Keratinocyte (primary cell): ENCODE data around the gene TAOK3. TPM values are rescaled to one million over a fixed set of nuclear protein-coding genes. Genes with fewer than 3 reads are reported as not detected.

ENCODE experiments used
- DNase-seq: peaks from one replicate; pipeline ENCODE4 v3.0.0-alpha.2; 2011; ENCODE audit warnings: low read depth, missing footprints, low spot score
- FAIRE-seq: peaks from 2 replicates; lab custom pipeline; 2011; peaks lifted over from hg19 to GRCh38; lab: Jason Lieb, UNC
- H2AFZ ChIP-seq: 2 replicates; pipeline ENCODE4 v1.6.0; 2012; ENCODE audit warnings: low read length, control low read depth, inconsistent platforms; ENCODE audit not compliant: control insufficient read depth
- H3K27ac ChIP-seq: 2 replicates; pipeline ENCODE4 v1.5.1; 2011; ENCODE audit warnings: low read length; ENCODE audit not compliant: control insufficient read depth, insufficient read depth
- H3K27me3 ChIP-seq: 3 replicates; pipeline ENCODE4 v1.6.0; 2011; ENCODE audit warnings: low read length; ENCODE audit not compliant: control insufficient read depth, insufficient read depth; ENCODE audit errors: extremely low read depth
- H3K36me3 ChIP-seq, 2 experiments: 2 replicates in 1 of 2; 3 replicates in 1 of 2; pipeline ENCODE4 v1.5.1; 2011; ENCODE audit warnings: low read length in 2 of 2, mild to moderate bottlenecking in 1 of 2; ENCODE audit not compliant: control insufficient read depth in 2 of 2, insufficient read depth in 2 of 2; ENCODE audit errors: extremely low read depth in 1 of 2
- H3K4me1 ChIP-seq: 3 replicates; pipeline ENCODE4 v1.5.1; 2011; ENCODE audit warnings: low read length; ENCODE audit not compliant: control insufficient read depth, insufficient read depth; ENCODE audit errors: extremely low read depth
- H3K4me2 ChIP-seq: 3 replicates; pipeline ENCODE4 v1.6.0; 2011; ENCODE audit warnings: low read depth, low read length; ENCODE audit not compliant: control insufficient read depth, insufficient read depth; ENCODE audit errors: extremely low read depth
- H3K4me3 ChIP-seq, 3 experiments: fragments of 200-600 bp in 1 of 3; sonication (generic) in 1 of 3; 2 replicates in 2 of 3; 3 replicates in 1 of 3; pipeline ENCODE4 v1.5.1; 2011 to 2016; ENCODE audit warnings: low read length in 3 of 3, mild to moderate bottlenecking in 3 of 3, control low read depth in 2 of 3, inconsistent platforms in 1 of 3, low read depth in 1 of 3, mixed read lengths in 1 of 3, mixed run types in 1 of 3, moderate library complexity in 1 of 3; ENCODE audit not compliant: control insufficient read depth in 2 of 3, insufficient read depth in 2 of 3; ENCODE audit errors: extremely low read depth in 1 of 3
- H3K79me2 ChIP-seq: 2 replicates; pipeline ENCODE4 v1.6.0; 2012; ENCODE audit warnings: low read length; ENCODE audit not compliant: control insufficient read depth, insufficient read depth
- H3K9ac ChIP-seq: 3 replicates; pipeline ENCODE4 v1.6.0; 2011; ENCODE audit warnings: low read length; ENCODE audit not compliant: control insufficient read depth, insufficient read depth; ENCODE audit errors: extremely low read depth
- H3K9me1 ChIP-seq: 3 replicates; pipeline ENCODE4 v1.6.0; 2011; ENCODE audit warnings: low read length; ENCODE audit not compliant: control insufficient read depth, insufficient read depth; ENCODE audit errors: extremely low read depth
- H3K9me3 ChIP-seq: 2 replicates; pipeline ENCODE4 v1.5.1; 2012; ENCODE audit warnings: low read depth, low read length; ENCODE audit not compliant: control insufficient read depth
- H4K20me1 ChIP-seq: 3 replicates; pipeline ENCODE4 v1.6.0; 2011; ENCODE audit warnings: low read length; ENCODE audit not compliant: control insufficient read depth, insufficient read depth; ENCODE audit errors: extremely low read depth
- EZH2 ChIP-seq: IDR thresholded peaks from one replicate; pipeline ENCODE4 v1.6.1; 2012; ENCODE audit warnings: inconsistent platforms, mild to moderate bottlenecking, low read length, moderate library complexity
- dilution Hi-C: fragments of 300-500 bp; cut with MboI; formaldehyde crosslinking; loops from one replicate; pipeline ENCODE4 v1.7.0; 2020; ENCODE audit warnings: low sequenced_read_pairs; ENCODE audit not compliant: extremely low pct_ligation_motif_present
- polyA plus RNA-seq, 5 experiments: library from polyadenylated mRNA; depleted of rRNA in 3 of 5; stranded (reverse) in 3 of 5; stranded (forward) in 1 of 5; unstranded in 1 of 5; fragments of >200 nt; gene quantifications; 1 replicate in 1 of 5; 2 replicates in 3 of 5; 3 replicates in 1 of 5; pipeline versions ENCODE4 v1.2.1 to v1.2.3, GENCODE V29; 2011 to 2012; ENCODE audit warnings: missing spikeins in 2 of 5, low read depth in 1 of 5, low replicate concordance in 1 of 5
- TF ChIP-seq, protein P1 (sequence below), 3 experiments: IDR thresholded peaks in 1 of 3; conservative IDR thresholded peaks in 1 of 3; optimal IDR thresholded peaks in 1 of 3; 2 replicates in 2 of 3; 3 replicates in 1 of 3; pipeline versions ENCODE3 to v1.5.1; 2011; ENCODE audit warnings: low read length in 3 of 3, mild to moderate bottlenecking in 3 of 3, moderate library complexity in 2 of 3, control low read depth in 1 of 3, inconsistent platforms in 1 of 3; ENCODE audit not compliant: insufficient read depth in 2 of 3; ENCODE audit errors: extremely low read depth in 1 of 3

Gene TAOK3
- polyA plus RNA-seq, 1 donor (not counting 4 experiments of a cell fraction or from before 2014, with no cell fraction given) = 35.0 TPM

DNA sequence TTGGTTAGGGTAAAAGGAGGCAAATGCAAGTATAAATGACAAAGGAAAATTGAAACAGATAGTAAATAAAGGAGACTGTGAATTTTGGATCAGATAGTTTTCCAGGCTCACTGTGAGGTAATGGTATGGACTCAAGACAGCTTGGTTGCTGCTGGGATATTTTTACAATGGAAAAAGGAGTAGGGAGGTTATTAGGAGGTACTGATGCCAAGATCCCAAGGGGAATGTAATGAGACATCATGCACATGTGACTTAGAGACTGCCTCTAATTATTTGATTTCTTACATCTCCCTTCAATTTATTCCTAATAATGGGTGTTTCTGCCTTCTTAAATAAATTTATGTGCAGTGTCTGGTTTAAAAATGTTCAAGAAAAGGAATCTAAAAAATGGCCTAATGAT lies 56.9 kb downstream of the TAOK3 start:
- Histone ChIP-seq H4K20me1 (no peaks in the 10 kb centered on the region), H3K9me3 (no peaks in the 10 kb centered on the region), H3K27ac (no peak overlapping the region), H3K36me3 (no peaks in the 10 kb centered on the region), H3K4me2 (no peak overlapping the region), H3K27me3 (no peaks in the 10 kb centered on the region), H3K4me3 (no peak overlapping the region), H3K9me1 (no peaks in the 10 kb centered on the region), H3K4me1 (peaks cover 19% of the 10 kb centered on the region), H3K79me2 (peaks cover 21% of the 10 kb centered on the region), H2AFZ (no peak overlapping the region), H3K9ac (no peak overlapping the region)
- no peak for TF ChIP-seq EZH2
- TF ChIP-seq, protein P1, sequence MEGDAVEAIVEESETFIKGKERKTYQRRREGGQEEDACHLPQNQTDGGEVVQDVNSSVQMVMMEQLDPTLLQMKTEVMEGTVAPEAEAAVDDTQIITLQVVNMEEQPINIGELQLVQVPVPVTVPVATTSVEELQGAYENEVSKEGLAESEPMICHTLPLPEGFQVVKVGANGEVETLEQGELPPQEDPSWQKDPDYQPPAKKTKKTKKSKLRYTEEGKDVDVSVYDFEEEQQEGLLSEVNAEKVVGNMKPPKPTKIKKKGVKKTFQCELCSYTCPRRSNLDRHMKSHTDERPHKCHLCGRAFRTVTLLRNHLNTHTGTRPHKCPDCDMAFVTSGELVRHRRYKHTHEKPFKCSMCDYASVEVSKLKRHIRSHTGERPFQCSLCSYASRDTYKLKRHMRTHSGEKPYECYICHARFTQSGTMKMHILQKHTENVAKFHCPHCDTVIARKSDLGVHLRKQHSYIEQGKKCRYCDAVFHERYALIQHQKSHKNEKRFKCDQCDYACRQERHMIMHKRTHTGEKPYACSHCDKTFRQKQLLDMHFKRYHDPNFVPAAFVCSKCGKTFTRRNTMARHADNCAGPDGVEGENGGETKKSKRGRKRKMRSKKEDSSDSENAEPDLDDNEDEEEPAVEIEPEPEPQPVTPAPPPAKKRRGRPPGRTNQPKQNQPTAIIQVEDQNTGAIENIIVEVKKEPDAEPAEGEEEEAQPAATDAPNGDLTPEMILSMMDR (optimal IDR thresholded peaks at IDR 0.05 in 1 of 3, IDR thresholded peaks at IDR 0.05 in 1 of 3, conservative IDR thresholded peaks at IDR 0.05 in 1 of 3; ENCODE audit: extremely low read depth in 1 of 3, insufficient read depth in 2 of 3, low read length in 3 of 3) = no peak
- dilution Hi-C loops = no loop called here
- DNase-seq (no peak), FAIRE-seq (no peak)

DNA sequence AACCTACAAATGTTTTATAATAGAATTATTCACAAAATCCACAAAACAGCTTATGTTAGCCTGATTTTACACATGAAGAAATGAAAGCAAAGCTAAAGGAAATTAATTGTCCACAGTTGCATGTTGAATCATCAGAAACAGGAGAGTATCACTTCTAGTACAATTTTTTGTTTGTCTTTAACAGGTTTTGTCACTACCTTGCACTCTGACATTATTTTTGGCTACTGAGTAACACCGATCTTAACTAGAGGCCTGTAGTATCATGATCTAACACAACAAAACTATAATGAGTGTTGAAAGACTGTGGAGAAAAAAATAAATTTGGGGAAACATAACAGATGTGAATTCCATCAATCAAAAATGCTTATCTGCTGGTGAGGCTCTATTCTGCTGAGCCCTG lies 60.1 kb downstream of the TAOK3 start:
- Histone ChIP-seq H3K27ac (peak overlapping the region; percentile 14), H2AFZ (no peak overlapping the region), H3K27me3 (no peaks in the 10 kb centered on the region), H3K4me2 (peak overlapping the region; percentile 60), H4K20me1 (no peaks in the 10 kb centered on the region), H3K79me2 (peaks cover 11% of the 10 kb centered on the region), H3K9ac (no peak overlapping the region), H3K4me3 (peak overlapping the region in 1 of 3 experiments; percentile 25), H3K36me3 (no peaks in the 10 kb centered on the region), H3K4me1 (peaks cover 37% of the 10 kb centered on the region), H3K9me1 (no peaks in the 10 kb centered on the region), H3K9me3 (no peaks in the 10 kb centered on the region)
- no peak for DNase-seq
- peak; percentile 9 for FAIRE-seq
- no peak for TF ChIP-seq EZH2
- TF ChIP-seq, protein P1 (optimal IDR thresholded peaks at IDR 0.05 in 1 of 3, IDR thresholded peaks at IDR 0.05 in 1 of 3, conservative IDR thresholded peaks at IDR 0.05 in 1 of 3; ENCODE audit: extremely low read depth in 1 of 3, insufficient read depth in 2 of 3, low read length in 3 of 3) = no peak
- dilution Hi-C loops = no loop called here
